Measurements from ENCODE around the gene ZNF442. TPM values are rescaled to one million over a fixed set of nuclear protein-coding genes. Genes with fewer than 3 reads are reported as not detected.

Gene ZNF442
- total RNA-seq (2013; cell fraction: nucleolus; rRNA removed): 0.86 and 0.98 TPM in 2 replicates
- total RNA-seq (2014; rRNA removed) (0.11 and 0.23 TPM in 2 replicates), total RNA-seq (2014; rRNA removed; fragmentation: Illumina TruSeq; extraction: Trizol) (0.41 and 0.45 TPM in 2 replicates), total RNA-seq (2021) (0.15 and 0.58 TPM in 2 replicates), polyA plus RNA-seq (2011; rRNA removed) (0.26 and 0.69 TPM in 2 replicates), polyA plus RNA-seq (2014; fragmentation: Illumina TruSeq; extraction: Trizol) (0.10 and 0.65 TPM in 2 replicates), polyA plus RNA-seq (2014; fragmentation: Nextera tagmentation; extraction: Ambion mirVana) (under 1 TPM in 1 of 2 experiments, not detected in 1; 0.05 TPM), polyA plus RNA-seq (2014; rRNA removed) (0.10 and 0.13 TPM in 2 replicates), polyA plus RNA-seq (2016; fragmentation: Nextera tagmentation; extraction: Ambion mirVana) (under 1 TPM; 0.24 to 0.64 TPM), polyA minus RNA-seq (2011; rRNA and poly(A)+ RNA removed) (0.21 and 0.22 TPM in 2 replicates), Bru-seq, nascent RNA (percentile 44 among the genes with signal in this experiment), BruChase-seq, experiment 1, labeled RNA remaining after a 6-hour chase (percentile 33 among the genes with signal in this experiment), BruChase-seq, experiment 2, labeled RNA remaining after a 2-hour chase (percentile 30 among the genes with signal in this experiment)
- 0.83 TPM for polyA plus RNA-seq (2011; ENCODE audit: low read depth)
- 0.07 and 0.15 TPM in 2 replicates for polyA plus RNA-seq (2011; cell fraction: cytosol; rRNA removed)
- polyA plus RNA-seq (2011; cell fraction: nucleus; rRNA removed): 0.15 and 0.28 TPM in 2 replicates
- polyA plus RNA-seq (2012): 1.5 and 2.0 TPM in 2 replicates
- not detected in 2 replicates for polyA minus RNA-seq (2011; cell fraction: cytosol; rRNA and poly(A)+ RNA removed)
- polyA minus RNA-seq (2011; cell fraction: nucleus; rRNA and poly(A)+ RNA removed): 0.12 and 0.19 TPM in 2 replicates
- long read RNA-seq, experiment 1: 0 reads
- long read RNA-seq, experiment 2, partial matches to known transcripts: 0 of 3 reads
- long read RNA-seq, experiment 2, other reads (novel, unspliced or antisense): 3 of 3 reads

GRCh38 chr19:12365236-12366162 is at the start of gene ZNF442:
TSS of gene ZNF442 (minus strand) at chr19:12365683. CDS start at chr19:12363631, 2,052 bp downstream.
- Histone ChIP-seq H3K9ac (ENCODE audit: control insufficient read depth, insufficient read depth, low read length) (peak within 1 kb of the TSS; percentile 66), H3K4me2 (ENCODE audit: control insufficient read depth, insufficient read depth) (peak within 1 kb of the TSS; percentile 96), H3K79me2 (ENCODE audit: control insufficient read depth, insufficient read depth, low read length) (no peaks in the 10 kb centered on the region; the same call in 1 of the 2 replicates), H3K27ac (ENCODE audit: control insufficient read depth, insufficient read depth) (peak within 1 kb of the TSS; percentile 55), H3K36me3 (ENCODE audit: control insufficient read depth in 2 of 2, insufficient read depth in 2 of 2, low read length in 1 of 2) (no peaks in the 10 kb centered on the region), H3K4me1 (ENCODE audit: control insufficient read depth, insufficient read depth, low read length) (no peaks in the 10 kb centered on the region; the same call in 1 of the 2 replicates), H3K9me3 (replicated peaks; ENCODE audit: control insufficient read depth, insufficient read depth, low read length) (peaks cover 4% of the 10 kb centered on the region; the same call in 2 of the 3 replicates), H3K4me3 (peak within 1 kb of the TSS; percentile 74), H4K20me1 (ENCODE audit: control insufficient read depth, insufficient read depth) (no peaks in the 10 kb centered on the region), H2AFZ (ENCODE audit: control insufficient read depth, low read depth, low read length) (peak within 1 kb of the TSS; percentile 93), H3K27me3 (replicated peaks in 1 of 2; ENCODE audit: control insufficient read depth in 2 of 2, insufficient read depth in 2 of 2, low read length in 1 of 2) (no peaks in the 10 kb centered on the region)
- CTCF ChIA-PET: interaction anchor here (0.9 to 1.1 kb wide), 3 partner anchors 33 to 123 kb away, joined by 3 to 4 read pairs (median 3); partner anchors contain the start of gene ZNF563
- peak; percentile 83 for FAIRE-seq
- WGBS (ENCODE audit: insufficient coverage, insufficient replicate concordance, low lambda C conversion rate, missing lambda C conversion rate): under 1% methylated on average over 40 of the region's 51 CpGs
- BruUV-seq (replicated peaks): no TSS peak
- ATAC-seq: peak; percentile 90
- in situ Hi-C loops (cut with MboI) (no loop called here), intact Hi-C loops (cut with micrococcal nuclease; ENCODE audit: unreplicated experiment) (no loop called here)
- SMC1A ChIA-PET (ENCODE audit: uncharacterized antibody, unreplicated experiment): interaction anchor here (0.8 to 2.8 kb wide), 3 partner anchors 33 to 130 kb away, joined by 3 to 11 read pairs (median 5); partner anchors contain the start of gene ZNF563
- peak; percentile 63 for DNase-seq (ENCODE audit: low read depth, low spot score)
- POLR2A ChIA-PET: interaction anchor here (0.5 to 1.0 kb wide), 4 partner anchors 32 to 247 kb away, joined by 3 to 8 read pairs (median 4); partner anchors contain the start of genes ZNF44 and ZNF563
- RAD21 ChIA-PET (ENCODE audit: unreplicated experiment): interaction anchor here (0.6 to 1.5 kb wide), 6 partner anchors 33 to 568 kb away, joined by 3 to 22 read pairs (median 4); partner anchors contain the start of genes ZNF443, ZNF491 and ZNF563
- 0 out of 2 replicates have a peak, but pooled peaks have one; percentile 13 for TF ChIP-seq SMC3 (IDR thresholded peaks at IDR 0.05; ENCODE audit: borderline replicate concordance, low read length)
- TF ChIP-seq TAF1 (IDR thresholded peaks at IDR 0.05; ENCODE audit: borderline replicate concordance, low read depth, low read length): peak; percentile 78; the same call in 1 of the 2 replicates
- no peak for TF ChIP-seq TBL1XR1 (IDR thresholded peaks at IDR 0.05; ENCODE audit: low read depth, low read length)
- TF ChIP-seq, protein P1, sequence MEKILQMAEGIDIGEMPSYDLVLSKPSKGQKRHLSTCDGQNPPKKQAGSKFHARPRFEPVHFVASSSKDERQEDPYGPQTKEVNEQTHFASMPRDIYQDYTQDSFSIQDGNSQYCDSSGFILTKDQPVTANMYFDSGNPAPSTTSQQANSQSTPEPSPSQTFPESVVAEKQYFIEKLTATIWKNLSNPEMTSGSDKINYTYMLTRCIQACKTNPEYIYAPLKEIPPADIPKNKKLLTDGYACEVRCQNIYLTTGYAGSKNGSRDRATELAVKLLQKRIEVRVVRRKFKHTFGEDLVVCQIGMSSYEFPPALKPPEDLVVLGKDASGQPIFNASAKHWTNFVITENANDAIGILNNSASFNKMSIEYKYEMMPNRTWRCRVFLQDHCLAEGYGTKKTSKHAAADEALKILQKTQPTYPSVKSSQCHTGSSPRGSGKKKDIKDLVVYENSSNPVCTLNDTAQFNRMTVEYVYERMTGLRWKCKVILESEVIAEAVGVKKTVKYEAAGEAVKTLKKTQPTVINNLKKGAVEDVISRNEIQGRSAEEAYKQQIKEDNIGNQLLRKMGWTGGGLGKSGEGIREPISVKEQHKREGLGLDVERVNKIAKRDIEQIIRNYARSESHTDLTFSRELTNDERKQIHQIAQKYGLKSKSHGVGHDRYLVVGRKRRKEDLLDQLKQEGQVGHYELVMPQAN (conservative IDR thresholded peaks at IDR 0.05): peak; percentile 55; the same call in 1 of the 2 replicates
- no peak for TF ChIP-seq GATAD2B (conservative IDR thresholded peaks at IDR 0.05; ENCODE audit: low read depth)
- TF ChIP-seq, protein P2, sequence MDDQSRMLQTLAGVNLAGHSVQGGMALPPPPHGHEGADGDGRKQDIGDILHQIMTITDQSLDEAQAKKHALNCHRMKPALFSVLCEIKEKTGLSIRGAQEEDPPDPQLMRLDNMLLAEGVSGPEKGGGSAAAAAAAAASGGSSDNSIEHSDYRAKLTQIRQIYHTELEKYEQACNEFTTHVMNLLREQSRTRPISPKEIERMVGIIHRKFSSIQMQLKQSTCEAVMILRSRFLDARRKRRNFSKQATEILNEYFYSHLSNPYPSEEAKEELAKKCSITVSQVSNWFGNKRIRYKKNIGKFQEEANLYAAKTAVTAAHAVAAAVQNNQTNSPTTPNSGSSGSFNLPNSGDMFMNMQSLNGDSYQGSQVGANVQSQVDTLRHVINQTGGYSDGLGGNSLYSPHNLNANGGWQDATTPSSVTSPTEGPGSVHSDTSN (IDR thresholded peaks at IDR 0.05; ENCODE audit: insufficient replicate concordance, low read depth, low read length): peak; percentile 92
- TF ChIP-seq SREBF1 (IDR thresholded peaks at IDR 0.05; ENCODE audit: low read length): no peak
- no peak for TF ChIP-seq SUZ12 (IDR thresholded peaks at IDR 0.05; ENCODE audit: unreplicated experiment)
- peak; percentile 88 for TF ChIP-seq NFYB (IDR thresholded peaks at IDR 0.05; ENCODE audit: insufficient read depth, low read depth, low read length)
- TF ChIP-seq ATF7 (IDR thresholded peaks at IDR 0.05; ENCODE audit: low read depth): no peak
- peak; percentile 91 for TF ChIP-seq POLR2AphosphoS5 (IDR thresholded peaks at IDR 0.05; ENCODE audit: low read length)
- no peak for TF ChIP-seq JUNB (IDR thresholded peaks at IDR 0.05)
- TF ChIP-seq TCF12 (IDR thresholded peaks at IDR 0.05; ENCODE audit: low read depth, low read length): no peak
- no peak for TF ChIP-seq RAD51 (IDR thresholded peaks at IDR 0.05)
- TF ChIP-seq NR2C1 (IDR thresholded peaks at IDR 0.05): no peak
- peak; percentile 61 for TF ChIP-seq MEF2B (IDR thresholded peaks at IDR 0.05; ENCODE audit: partially characterized antibody, poor library complexity, severe bottlenecking)

Data from GM12878 (cell line).